Measurements from ENCODE around the gene CCDC85B. TPM values are rescaled to one million over a fixed set of nuclear protein-coding genes. Genes with fewer than 3 reads are reported as not detected.
A peak's percentile ranks its signal among the peaks of the same experiment; 100 is the strongest.

Gene CCDC85B
- total and polyA plus RNA-seq, 2 of the 13 experiments (the other 11 are each of a cell fraction or from before 2014, with no cell fraction given): 8.2 to 19.5 TPM

DNA sequence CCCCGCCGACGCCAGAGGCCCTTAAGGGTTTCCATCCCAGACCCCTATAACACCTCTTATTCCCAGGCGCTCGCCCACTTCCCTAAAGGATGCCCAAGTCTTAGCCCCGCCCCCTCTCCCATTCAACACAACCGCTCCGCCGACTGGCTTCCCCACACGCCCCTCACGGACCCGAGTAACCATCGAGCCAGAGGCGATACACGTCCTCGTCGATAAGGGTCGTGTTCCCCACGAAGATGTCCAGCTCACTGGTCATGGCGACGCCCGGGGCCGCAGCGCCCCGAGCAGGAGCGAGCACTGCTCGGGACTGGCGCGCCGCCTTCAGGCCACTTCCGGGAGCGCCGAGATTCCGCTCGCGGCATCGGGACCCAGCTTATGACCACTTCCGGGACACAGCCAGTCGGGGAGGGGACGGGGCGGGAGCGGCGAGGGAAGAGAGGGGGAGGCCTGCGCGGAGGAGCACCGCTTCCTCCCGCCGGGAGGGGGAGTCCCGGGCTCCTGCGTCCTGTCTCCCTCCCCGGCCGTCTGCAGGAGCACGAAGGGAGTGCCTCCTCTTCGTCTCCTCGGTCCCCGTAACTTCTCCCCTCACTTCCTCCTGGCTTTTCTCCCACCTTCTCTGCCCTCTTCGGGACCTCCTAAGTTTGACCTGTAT is 2.2 kb upstream of the CCDC85B start, which contains the start of gene FIBP (continued):
- TF ChIP-seq RAD21 (CRISPR knock-in tag; IDR thresholded peaks at IDR 0.05) (peak; percentile 78; the same call in 1 of the 2 replicates), ZNF34 (CRISPR knock-in tag; IDR thresholded peaks at IDR 0.05; ENCODE audit: borderline replicate concordance) (no peak), ZBTB44 (CRISPR knock-in tag; IDR thresholded peaks at IDR 0.05) (no peak), HNRNPL (IDR thresholded peaks at IDR 0.05; ENCODE audit: low read depth, low read length) (no peak), ZNF709 (CRISPR knock-in tag; IDR thresholded peaks at IDR 0.05) (no peak; the same call in none of the 2 replicates), ZUFSP (CRISPR knock-in tag; IDR thresholded peaks at IDR 0.05; ENCODE audit: borderline replicate concordance) (no peak), MIER3 (CRISPR knock-in tag; IDR thresholded peaks at IDR 0.05; ENCODE audit: borderline replicate concordance) (no peak; the same call in 1 of the 2 replicates), HOMEZ (CRISPR knock-in tag; IDR thresholded peaks at IDR 0.05; ENCODE audit: low read depth) (no peak), ZNF234 (CRISPR knock-in tag; conservative IDR thresholded peaks at IDR 0.05) (no peak), SRF (IDR thresholded peaks at IDR 0.05; ENCODE audit: low read depth, low read length) (no peak), ZNF609 (CRISPR knock-in tag; IDR thresholded peaks at IDR 0.05; ENCODE audit: borderline replicate concordance) (no peak), TCF7L2 (IDR thresholded peaks at IDR 0.05; ENCODE audit: low read depth, low read length) (no peak), ZNF138 (CRISPR knock-in tag; IDR thresholded peaks at IDR 0.05; ENCODE audit: low read depth) (no peak)
- TF ChIP-seq, protein P1, sequence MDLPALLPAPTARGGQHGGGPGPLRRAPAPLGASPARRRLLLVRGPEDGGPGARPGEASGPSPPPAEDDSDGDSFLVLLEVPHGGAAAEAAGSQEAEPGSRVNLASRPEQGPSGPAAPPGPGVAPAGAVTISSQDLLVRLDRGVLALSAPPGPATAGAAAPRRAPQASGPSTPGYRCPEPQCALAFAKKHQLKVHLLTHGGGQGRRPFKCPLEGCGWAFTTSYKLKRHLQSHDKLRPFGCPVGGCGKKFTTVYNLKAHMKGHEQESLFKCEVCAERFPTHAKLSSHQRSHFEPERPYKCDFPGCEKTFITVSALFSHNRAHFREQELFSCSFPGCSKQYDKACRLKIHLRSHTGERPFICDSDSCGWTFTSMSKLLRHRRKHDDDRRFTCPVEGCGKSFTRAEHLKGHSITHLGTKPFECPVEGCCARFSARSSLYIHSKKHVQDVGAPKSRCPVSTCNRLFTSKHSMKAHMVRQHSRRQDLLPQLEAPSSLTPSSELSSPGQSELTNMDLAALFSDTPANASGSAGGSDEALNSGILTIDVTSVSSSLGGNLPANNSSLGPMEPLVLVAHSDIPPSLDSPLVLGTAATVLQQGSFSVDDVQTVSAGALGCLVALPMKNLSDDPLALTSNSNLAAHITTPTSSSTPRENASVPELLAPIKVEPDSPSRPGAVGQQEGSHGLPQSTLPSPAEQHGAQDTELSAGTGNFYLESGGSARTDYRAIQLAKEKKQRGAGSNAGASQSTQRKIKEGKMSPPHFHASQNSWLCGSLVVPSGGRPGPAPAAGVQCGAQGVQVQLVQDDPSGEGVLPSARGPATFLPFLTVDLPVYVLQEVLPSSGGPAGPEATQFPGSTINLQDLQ (CRISPR knock-in tag; IDR thresholded peaks at IDR 0.05): no peak
- TF ChIP-seq, protein P2, sequence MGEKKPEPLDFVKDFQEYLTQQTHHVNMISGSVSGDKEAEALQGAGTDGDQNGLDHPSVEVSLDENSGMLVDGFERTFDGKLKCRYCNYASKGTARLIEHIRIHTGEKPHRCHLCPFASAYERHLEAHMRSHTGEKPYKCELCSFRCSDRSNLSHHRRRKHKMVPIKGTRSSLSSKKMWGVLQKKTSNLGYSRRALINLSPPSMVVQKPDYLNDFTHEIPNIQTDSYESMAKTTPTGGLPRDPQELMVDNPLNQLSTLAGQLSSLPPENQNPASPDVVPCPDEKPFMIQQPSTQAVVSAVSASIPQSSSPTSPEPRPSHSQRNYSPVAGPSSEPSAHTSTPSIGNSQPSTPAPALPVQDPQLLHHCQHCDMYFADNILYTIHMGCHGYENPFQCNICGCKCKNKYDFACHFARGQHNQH (CRISPR knock-in tag; IDR thresholded peaks at IDR 0.05): peak; percentile 50

All from HepG2 (cell line).